GM21447 (cell line): Measurements from ENCODE around the gene DENND11.

Experiments
- ATAC-seq: cut with Tn5 transposase; IDR thresholded peaks from one replicate; pipeline ENCODE4 v1.9.1; 2021; ENCODE audit not compliant: unreplicated experiment

The DENND11 gene

DNA sequence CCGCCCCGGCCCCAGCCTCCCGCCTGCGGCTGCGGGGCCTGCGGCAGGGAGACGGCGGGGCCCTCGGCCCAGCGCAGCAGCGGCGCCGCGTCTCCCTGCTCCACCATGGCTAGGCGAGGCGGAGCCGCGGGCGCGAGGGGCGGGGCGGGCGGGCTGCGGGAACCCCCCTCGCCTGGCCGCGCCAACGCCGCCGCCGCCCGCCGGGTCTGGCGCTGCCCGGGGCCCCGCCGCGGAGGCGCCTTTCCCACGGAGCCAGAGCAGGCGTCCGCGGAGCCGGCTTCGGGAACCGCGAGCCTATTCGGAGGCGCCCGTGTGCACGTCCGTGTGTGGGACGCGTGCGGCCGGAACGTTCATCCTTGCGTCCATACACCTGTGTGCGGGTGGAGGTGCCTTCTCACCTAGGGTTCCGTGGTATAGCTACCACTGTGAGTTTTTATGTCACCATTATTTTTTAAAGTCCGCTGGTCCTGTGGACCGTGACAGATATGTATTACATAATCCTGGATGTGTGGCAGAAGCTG, at the start of gene DENND11:
DENND11 (minus strand) TSS at position 120 of the 521 bp plus-strand sequence; CDS start at position 107, 13 bp downstream.
- peak; percentile 61 for ATAC-seq

DNA sequence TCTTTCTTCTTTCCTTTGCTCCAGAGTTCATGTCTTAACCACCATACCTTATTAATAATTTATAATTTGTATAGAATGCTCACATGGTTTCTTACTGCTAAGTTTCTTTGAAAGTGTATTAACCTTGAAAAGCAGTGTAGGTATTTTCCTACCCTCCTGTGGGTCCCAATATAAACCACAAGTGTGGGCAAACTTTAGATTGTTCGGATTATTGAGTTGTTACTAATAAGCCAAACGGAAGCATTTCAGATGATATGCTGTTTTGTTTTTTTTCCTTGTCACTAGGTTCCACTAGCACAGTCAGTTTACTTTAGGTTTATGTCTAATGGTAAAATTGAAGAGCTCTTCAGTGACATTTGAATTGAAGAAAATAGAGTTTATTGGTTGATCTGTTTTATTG, 46.4 kb upstream of the DENND11 start:
- ATAC-seq, result no peak

GRCh38 chr7:141744131-141744530, 42.2 kb upstream of the DENND11 start:
- no peak for ATAC-seq

- ATAC-seq, result no peak
These were observed 40.3 kb upstream of the DENND11 start for GRCh38 chr7:141742229-141742628.

- ATAC-seq, result no peak
These were observed 37.3 kb upstream of the DENND11 start for GRCh38 chr7:141739250-141739649.

- ATAC-seq, result no peak
These were observed 36.6 kb upstream of the DENND11 start for GRCh38 chr7:141738592-141739013.

DNA sequence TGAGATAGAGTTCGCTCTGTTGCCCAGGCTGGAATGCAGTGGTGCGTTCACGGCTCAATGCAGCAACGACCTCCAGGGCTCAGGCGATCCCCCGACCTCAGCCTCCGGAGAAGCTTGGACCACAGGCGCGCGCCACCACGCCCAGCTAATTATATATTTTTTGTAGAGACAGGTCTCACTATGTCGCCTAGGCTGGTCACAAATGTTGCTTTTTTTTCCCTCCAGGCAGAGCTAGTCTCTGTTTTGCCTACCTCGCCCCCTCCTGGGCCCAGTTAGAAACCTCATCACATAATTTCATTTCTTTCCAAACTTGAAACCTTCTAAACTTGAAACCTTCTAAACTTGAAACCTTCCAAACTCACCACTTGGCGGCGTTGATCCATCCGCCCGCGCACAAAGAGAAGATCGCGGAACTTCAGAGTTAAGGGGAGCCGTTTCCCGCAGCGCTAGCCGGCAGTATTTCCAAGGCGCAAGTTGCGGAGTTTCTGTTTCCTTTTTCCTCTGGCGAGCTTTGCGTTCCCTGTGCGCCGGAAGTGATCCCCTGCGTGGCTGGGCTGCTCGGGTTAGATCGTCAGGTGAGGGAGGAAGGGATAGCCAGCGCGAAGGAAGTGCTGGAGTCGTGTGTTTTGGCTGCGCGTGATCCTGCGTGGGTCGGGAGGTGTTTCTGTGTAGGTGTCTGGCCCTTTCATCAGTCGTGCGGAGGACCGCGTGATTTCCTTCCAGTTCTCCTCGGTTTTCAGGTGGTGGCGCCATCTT, 36.0 kb upstream of the DENND11 start, which contains the start of gene SSBP1:
SSBP1 (plus strand) TSS at position 523 of the 756 bp plus-strand sequence. CDS start 809 bp downstream, outside the sequence.
- peak; percentile 92 for ATAC-seq

- no peak for ATAC-seq
These were observed 35.3 kb upstream of the DENND11 start for GRCh38 chr7:141737118-141737835.

- no peak for ATAC-seq
These were observed 29.6 kb upstream of the DENND11 start for GRCh38 chr7:141731476-141732149.

DNA sequence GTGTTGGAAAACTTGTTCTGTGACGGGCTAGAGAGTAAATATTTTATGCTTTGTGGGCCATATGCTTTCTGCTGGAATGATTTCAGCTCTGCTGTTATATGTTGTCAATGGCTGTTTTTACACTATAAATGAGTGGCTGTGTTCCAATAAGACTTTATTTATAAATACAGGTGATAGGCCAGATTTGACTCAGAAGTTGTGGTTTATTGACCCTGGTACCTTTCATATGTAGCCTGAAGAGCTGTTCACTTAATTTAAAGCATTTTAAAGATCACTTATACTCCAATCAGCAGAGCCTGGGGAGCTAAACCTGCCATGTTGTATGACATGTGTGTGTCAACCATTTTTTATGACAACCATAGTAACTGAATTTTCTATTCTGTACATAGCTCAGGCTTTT, 27.1 kb upstream of the DENND11 start:
- ATAC-seq, result no peak

GRCh38 chr7:141722529-141722928, 20.6 kb upstream of the DENND11 start:
- no peak for ATAC-seq

GRCh38 chr7:141717450-141717849, 15.5 kb upstream of the DENND11 start:
- no peak for ATAC-seq

- no peak for ATAC-seq
These were observed 14.1 kb upstream of the DENND11 start for GRCh38 chr7:141715794-141716689.

GRCh38 chr7:141715018-141715417, 13.1 kb upstream of the DENND11 start:
- no peak for ATAC-seq

DNA sequence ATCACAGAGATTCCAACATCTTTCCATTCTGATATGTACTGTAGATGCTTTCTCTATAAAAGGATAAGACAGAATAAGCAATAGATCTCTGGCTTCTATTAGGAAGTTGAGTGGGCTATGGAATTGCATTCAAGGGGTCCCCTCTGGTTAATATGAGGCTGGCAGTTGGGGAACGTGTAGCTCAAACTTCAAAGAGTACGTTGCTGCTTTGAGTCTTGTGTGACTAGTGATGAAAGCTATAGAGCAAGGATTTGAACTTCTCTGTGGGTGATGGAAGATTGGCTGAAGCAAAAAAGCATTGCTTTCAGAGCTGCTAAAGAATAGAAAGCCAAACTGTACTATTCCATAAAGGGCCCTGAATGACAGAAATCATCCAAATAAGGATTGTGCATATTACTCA, 12.6 kb upstream of the DENND11 start:
- ATAC-seq, result no peak

DNA sequence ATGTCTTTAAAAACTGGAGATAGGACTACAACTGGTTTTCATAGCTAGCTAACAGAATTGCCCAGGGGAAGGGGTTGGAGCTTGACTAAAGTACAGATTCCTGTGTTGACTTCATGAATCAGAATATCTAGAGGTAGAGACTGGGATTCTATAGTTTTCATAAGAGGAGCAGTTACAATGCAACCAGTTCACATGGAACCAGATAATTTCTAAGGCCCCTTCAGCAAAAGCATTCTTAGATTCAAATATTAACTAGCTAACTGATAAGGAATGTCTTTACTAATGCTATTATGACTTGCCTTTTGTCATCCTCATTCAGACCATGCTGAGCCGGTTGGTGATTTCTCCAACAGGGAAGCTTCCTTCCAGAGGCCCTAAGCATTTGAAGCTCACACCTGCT, 11.9 kb upstream of the DENND11 start:
- no peak for ATAC-seq

GRCh38 chr7:141712603-141713255, 10.8 kb upstream of the DENND11 start:
- ATAC-seq, result no peak

GRCh38 chr7:141710301-141710700, 8.3 kb upstream of the DENND11 start:
- no peak for ATAC-seq

GRCh38 chr7:141709749-141710148, 7.8 kb upstream of the DENND11 start:
- ATAC-seq, result no peak

GRCh38 chr7:141709318-141709717, 7.4 kb upstream of the DENND11 start:
- ATAC-seq, result no peak
